GM21528 (cell line): Measurements from ENCODE around the gene COPS2.
"Not testable (repeated sequence)": the region's sequence is repeated elsewhere in the genome, so short reads cannot be mapped to it uniquely, and the experiment has no call there.

Experiments used
- ATAC-seq: cut with Tn5 transposase; IDR thresholded peaks from one replicate; pipeline ENCODE4 v1.9.1; 2021; ENCODE audit warnings: mild to moderate bottlenecking, moderate library complexity; ENCODE audit not compliant: unreplicated experiment, low FRiP score

The COPS2 gene

DNA sequence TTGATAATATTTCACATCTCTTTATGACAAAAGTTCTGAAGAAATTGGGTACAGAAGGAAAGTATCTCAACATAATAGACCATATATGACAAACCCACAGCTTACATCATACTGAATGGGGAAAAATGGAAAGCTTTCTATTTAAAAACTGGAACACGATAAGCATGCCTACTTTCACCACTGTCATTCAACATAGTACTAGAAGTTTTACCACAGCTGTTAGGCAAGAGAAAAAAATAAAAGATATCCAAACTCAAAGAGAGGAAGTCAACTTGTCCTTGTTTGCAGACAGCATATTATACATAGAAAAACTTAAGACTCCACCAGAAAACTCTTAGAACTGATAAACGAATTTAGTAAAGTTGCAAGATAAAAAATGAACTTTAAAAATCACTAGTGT, 40.3 kb downstream of the COPS2 start:
- ATAC-seq, result no peak

DNA sequence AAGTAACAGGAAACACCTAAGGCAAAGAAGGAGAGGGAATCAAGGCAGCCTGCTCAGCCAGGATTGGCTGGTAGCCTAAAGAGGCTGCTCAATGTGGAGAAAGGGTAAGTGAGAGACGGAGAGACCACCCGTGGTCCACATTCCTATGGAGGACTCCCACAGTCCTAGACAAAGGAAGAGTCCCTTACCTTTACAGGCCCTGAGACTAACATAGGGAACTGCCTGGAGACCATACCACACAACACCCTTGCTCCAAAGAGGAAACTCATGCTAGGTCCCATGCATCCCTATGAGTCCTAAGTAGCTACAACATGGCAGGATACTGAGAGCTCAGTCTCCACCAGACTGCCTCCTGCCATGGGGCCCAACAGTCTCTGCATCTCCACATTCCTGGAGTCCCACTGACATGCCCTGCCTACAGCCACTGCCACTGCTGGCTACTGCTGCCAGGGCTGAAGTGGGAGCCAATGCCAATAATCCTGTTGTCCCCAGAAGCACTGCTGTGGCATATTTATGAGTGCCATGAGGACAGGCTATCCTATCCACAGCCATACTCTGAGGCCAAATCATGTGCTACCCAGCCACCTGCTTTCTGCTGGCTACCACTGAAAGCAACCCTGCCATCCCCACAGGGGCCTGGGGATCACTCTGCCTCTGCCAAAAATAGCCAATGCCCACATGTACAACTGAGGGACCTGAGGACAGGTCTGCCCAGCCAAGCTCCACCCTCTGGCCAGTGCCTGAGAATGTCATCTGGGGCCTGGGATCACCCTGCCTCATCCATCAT, 45.0 kb downstream of the COPS2 start:
- no peak for ATAC-seq

DNA sequence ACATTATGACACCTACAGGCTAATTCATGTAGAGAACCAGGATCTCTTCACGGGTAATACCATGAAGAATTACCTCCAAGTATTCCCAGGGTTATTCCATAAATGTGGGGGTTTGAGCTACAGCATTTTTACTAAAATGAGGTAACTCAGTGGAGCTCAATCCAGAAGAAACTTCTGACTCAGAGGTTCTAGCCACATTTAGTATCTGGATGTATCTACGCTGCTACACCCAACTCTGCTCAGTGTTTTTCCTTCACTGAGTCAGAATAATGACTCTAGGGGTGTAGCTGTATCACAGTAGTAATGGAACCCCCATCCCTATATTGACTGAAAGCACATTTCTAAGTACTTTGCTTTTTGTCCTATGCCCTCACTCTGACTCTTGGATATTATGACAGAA, 52.4 kb downstream of the COPS2 start:
- no peak for ATAC-seq

DNA sequence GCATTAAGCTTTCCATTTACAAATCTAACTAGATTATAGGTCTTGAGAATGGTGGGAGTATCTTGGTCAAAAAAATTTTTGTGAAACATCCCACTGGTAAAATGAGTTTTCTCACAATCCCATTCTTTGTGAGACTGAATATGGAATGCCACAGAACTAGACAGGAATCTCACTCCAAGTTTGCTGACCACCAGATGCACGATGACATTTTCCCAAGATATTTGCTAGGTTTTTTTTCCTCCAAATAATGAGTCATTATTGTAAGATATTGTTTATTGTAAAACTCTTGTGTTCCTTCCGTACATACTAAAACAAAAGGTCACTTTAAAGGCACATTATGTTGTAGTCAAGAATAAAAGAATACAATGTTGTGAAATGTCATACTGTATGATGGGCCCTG, 53.9 kb downstream of the COPS2 start:
- no peak for ATAC-seq

DNA sequence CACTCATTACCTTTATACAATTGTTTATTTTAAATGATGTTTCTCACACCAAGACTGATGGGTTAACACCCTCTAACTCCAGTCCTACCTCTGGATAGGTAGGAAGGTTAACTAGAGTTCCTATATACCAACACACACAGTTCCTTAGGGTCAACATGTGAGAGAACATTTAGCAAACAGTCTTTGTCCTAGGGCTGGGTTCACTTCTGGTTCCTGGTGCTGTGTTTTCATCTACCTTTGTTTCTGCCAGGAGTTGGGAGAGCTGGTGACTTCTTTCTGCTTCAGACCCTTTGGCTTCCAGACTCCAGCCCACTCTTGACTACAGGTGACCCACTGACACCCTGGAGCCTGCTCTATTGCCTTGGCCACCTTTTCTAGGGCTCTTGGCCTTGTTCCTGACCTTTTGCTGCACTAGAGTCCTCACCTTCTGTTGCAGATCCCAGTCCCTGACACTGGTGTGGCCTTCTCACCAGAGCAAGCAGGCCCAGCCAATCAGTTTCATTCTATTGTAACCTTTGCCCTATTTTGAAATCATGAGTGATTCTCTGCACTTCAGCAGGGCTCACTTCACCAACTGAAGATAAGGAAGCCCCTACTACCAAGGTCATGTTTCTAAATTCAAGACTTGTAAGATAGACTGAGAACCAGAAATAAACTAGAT, 59.2 kb downstream of the COPS2 start:
- no peak for ATAC-seq

DNA sequence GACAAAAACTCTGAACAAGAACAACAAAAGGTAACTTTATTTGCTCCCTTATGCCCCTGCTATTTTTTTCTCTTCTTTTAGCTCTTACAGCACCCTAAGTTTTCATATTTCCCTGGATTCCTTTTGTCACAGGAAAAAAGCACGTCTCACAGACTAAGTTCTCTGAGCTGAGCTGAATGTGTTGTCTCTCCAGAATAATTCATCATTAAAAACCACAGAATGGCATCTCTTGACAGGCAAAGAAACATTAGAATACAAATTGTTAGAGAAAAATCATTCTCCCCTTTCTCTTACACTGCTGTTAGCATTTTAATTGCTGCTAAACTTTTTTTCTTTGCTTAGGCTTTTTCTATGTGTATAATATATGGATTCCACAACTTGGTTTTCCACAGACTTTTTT, 60.5 kb downstream of the COPS2 start:
- no peak for ATAC-seq

DNA sequence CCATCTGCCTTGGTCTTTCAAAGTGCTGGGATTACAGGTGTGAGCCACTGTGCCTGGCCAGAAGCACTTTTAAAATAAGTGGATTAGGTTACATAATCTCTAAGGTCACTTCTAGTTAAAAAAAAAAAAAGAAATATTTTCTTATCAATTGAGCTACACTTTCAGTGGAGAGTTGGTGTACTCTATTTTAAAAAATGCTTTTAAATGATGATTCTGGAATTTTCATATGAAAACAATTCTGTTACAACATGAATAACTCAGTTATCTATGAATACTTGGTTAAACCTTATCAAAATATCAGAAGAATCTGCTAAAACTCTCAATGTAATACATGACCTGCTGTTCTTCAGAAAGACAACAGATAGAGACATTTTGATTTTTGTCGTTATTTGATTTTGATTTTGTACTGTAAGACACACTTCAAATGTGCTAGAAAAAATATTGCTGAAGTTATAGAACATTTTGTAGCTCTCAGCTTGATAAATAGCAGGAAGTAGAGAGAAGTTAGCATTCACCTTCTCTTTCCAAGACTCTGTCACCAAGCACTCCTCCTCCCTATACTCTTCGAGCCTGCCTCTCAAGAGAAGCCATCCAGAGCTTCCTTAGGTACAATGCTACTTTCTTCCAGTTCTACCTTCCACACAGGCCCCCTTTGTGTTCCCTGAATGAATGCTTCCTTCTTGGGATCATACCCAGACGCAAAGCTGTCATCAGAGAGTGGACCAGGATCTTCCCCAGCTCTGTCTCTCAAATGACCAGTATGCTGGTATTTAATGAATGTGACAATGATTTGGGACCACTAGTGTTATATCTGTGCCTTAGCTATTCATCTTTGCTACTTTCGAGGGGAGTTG, 61.9 kb downstream of the COPS2 start:
- ATAC-seq, result no peak

DNA sequence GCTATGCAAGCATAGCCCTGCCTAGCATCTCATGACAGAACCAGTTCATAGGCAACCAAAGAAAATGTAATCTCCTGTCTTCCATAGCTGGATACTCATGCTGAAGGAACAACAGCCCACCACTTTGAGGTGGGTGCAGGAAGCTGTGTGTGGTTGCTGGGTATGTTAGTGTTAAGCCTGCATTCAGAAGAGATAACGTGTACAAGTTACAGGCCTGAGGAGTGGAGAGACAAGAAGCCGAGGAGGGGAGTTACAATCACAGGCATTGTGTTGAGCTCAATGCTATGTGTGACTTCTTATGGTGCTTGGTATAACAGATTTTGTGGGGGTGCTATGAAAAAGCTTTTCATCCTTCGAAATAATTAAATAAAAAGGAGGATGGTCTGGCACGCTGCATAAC, 66.4 kb downstream of the COPS2 start:
- ATAC-seq, result no peak

DNA sequence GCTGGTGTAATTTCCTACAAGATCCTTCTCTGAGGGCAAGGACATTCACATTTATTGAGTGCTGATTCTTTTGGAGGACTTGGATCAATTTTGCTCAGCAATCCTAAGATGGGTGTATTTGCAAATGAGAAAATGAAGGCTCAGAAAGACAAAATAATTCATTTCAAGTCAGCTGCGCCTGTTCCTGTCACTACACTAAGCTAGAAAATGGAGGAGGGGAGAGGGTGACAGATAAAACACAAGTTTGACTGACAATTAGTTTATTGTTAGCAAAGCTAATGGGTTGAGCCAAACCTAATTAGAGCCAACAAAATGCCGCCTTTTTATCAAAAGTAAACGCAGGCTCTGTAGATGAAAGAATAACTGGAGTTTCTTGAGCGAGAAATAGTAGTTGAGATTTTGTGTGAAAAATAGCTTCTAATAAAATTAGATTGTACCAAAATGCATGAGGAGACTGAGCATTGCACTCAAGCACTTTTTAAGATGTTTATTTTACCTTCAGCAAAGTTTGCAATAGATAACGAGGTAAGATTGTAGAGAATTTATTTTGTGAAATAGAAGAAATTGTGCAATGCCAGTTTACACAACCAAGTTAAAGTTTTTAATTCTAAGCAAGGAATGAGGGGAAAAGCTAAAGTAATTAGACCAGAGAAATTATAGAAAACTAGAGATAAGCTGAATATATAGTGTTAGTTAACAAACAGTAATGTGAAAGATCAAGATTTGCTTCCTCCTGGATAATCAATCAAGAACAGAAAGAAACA, 69.5 kb downstream of the COPS2 start:
- no peak for ATAC-seq

DNA sequence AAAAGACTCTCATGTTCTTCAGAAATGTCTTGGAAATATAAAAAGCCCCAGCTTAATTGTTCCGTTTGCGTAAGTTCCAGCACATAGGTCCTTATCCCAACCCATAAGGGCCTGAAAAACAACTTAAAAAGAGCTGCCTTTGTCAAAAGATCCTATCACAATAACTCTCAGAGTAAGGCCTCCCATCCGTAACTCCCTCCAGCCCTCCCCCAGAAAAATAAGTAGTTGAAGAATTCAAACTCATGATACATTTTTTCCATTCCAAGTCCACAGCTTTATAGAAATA, 71.2 kb downstream of the COPS2 start:
- ATAC-seq, result no peak

DNA sequence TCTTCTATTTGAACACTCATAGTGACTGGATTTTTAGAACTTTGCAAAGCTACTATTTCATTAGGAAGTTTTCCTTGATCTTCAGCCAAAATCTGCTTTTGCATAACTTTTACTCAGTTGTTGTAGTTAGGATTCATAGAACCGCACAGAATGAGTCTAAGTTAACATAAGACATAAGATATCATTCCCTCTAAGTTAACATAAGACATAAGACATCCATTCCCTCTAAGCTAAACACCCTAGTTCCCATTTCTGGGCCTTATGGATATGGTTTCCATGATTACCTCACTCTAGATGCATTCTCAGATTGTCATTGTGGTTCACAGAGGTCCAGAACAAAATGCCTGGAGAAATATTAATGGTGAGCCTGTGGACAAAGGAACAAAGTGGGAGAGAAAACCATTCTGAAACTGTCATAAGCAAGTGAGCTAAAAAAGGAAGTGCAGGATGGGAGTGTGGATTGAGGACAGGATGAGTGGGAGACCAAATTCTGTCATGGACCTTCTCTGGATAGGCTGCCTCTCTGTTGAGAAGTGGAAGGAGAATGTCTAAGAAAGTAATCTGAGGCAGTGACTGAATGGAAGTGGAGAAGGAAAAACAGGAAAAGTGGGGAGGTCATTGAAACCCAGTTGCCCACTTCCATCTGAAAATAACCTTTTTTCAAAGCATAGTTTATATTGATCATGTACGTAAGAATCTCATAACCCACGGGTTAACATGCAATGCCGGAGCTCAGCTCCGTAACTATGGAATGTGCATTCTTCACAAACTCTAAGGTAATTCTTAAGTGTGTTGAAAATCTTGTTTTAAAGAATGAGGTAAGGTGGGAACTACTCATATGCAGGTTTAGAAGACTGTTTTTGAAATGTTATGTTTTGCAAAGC, 71.8 kb downstream of the COPS2 start:
- no peak for ATAC-seq

DNA sequence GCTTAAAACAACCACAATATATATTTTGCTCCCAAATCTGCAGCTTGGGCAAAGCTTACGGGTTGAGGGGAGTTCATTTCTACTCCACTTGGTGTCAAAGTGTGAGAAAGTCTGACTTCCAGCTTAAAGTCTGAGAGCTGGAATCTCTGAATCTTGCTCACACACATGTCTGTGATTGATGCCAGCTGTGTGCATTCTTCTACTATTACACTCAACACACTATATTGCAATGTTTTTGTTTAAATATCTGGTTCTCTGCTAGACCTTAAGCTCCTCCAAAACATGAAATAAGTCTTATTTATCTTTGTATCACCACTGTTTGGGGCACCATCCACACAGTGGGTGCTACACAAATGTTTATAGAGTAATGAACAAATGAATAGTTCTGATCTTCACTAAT, 72.4 kb downstream of the COPS2 start:
- no peak for ATAC-seq

DNA sequence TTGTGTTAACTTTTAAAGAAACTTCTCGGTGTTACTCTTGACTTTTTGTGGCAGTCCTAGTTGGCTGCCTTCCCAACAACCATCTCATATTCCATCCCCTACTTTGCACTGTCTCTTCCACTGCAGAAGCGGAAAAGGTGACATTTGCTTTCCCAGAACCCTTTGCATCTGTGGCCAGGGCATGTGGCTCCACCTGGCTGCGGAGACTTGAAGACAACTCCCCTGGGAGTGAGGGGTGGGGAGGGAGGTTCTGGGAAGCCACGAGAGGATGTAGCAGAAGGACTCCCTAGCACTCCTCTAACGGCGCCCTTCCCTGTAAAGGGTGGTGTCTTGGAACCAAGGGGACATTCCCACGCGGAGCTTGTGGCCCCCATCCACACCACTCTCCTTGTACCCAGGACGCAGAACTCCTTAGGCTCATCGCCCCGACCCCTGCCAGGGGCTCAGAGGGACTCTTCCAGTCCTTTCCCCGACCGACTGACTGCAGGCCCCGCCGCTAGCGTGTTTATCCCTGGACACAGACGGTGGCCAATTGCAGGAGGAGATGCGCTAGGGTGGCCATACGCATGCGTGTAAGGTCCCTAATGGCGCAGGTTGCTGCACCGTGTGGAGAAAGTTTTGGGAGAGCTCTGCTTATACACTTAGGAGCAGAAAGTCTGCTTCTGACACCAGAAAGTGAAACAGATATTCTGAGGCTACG, 75.9 kb downstream of the COPS2 start:
- no peak for ATAC-seq

DNA sequence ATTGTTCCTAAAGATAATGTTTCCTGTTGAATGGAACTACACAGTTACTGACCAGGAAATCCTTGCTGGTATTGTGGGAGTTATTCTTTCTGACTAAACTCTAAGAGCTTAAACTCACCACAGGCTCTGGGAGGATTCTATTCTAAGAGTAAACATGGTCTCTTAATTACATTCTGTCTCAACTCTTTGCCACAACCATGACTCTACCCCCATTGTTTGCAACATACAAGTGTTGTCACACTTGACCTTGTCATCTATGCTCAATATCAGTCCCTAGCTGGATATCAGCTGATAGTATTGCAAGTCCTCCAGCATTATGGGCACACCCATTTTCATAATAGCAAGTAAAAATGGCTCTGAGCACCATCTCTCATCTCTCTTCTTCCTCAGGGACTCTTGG, 79.5 kb downstream of the COPS2 start:
- ATAC-seq, result no peak

DNA sequence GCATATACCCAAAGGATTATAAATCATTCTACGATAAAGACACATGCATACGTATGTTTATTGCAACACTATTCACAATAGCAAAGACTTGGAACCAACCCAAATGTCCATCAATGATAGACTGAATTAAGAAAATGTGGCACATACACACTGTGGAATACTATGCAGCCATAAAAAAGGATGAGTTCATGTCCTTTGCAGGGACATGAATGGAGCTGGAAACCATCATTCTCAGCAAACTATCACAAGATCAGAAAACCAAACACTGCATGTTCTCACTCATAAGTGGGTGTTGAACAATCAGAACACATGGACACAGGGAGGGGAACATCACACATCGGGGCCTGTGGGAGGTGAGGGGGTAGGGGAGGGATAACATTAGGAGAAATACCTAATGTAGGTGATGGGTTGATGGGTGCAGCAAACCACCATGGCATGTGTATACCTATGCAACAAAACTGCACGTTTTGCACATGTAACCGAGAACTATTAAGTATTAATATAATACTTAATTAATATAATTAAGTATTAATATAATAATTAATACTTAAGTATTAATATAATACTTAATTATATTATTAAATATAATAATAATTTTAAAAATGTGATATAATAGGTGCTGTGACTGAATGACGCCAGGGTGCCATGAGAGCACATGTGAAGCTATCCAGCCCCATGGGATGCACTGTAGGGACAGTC, 80.7 kb downstream of the COPS2 start:
- not testable (repeated sequence) for ATAC-seq
